HUES48 (cell line): Measurements from ENCODE around the gene ZBTB7C.

Source experiments
- H3K27ac ChIP-seq: one replicate; pipeline ENCODE4 v1.7.0; 2013; ENCODE audit warnings: low read depth, low read length, inconsistent platforms
- H3K27me3 ChIP-seq: 2 replicates; pipeline ENCODE4 v1.6.1; 2013; ENCODE audit warnings: mild to moderate bottlenecking, low read length; ENCODE audit not compliant: control insufficient read depth, insufficient read depth
- H3K36me3 ChIP-seq: 2 replicates; pipeline ENCODE4 v1.6.1; 2013; ENCODE audit warnings: low read length; ENCODE audit not compliant: control insufficient read depth, insufficient read depth
- H3K4me1 ChIP-seq: 2 replicates; pipeline ENCODE4 v1.6.1; 2013; ENCODE audit warnings: mild to moderate bottlenecking, low read length; ENCODE audit not compliant: control insufficient read depth, insufficient read depth
- H3K4me3 ChIP-seq: 2 replicates; pipeline ENCODE4 v1.5.1; 2013; ENCODE audit warnings: mild to moderate bottlenecking, low read depth, low read length
- H3K9ac ChIP-seq: 2 replicates; pipeline ENCODE4 v1.6.1; 2013; ENCODE audit warnings: mild to moderate bottlenecking, low read depth, low read length, moderate library complexity
- H3K9me3 ChIP-seq: 2 replicates; pipeline ENCODE4 v1.6.1; 2013; ENCODE audit warnings: low read length; ENCODE audit not compliant: control insufficient read depth, insufficient read depth

ZBTB7C gene

GRCh38 chr18:48335829-48336228 is 73.4 kb downstream of the ZBTB7C start:
- Histone ChIP-seq H3K4me3 (no peak overlapping the region), H3K27me3 (no peaks in the 10 kb centered on the region), H3K4me1 (no peaks in the 10 kb centered on the region), H3K9me3 (no peaks in the 10 kb centered on the region), H3K27ac (no peak overlapping the region), H3K36me3 (no peaks in the 10 kb centered on the region), H3K9ac (no peak overlapping the region)

- H3K27ac ChIP-seq, result no peak overlapping the region
- H3K27me3 ChIP-seq, result no peaks in the 10 kb centered on the region
- no peak overlapping the region for H3K9ac ChIP-seq
- no peaks in the 10 kb centered on the region for H3K9me3 ChIP-seq
- no peaks in the 10 kb centered on the region for H3K36me3 ChIP-seq
- H3K4me1 ChIP-seq, result no peaks in the 10 kb centered on the region
- no peak overlapping the region for H3K4me3 ChIP-seq
These were observed 74.3 kb downstream of the ZBTB7C start for GRCh38 chr18:48334845-48335244.

- Histone ChIP-seq H3K27ac (no peak overlapping the region), H3K9me3 (no peaks in the 10 kb centered on the region), H3K27me3 (no peaks in the 10 kb centered on the region), H3K9ac (no peak overlapping the region), H3K4me1 (no peaks in the 10 kb centered on the region), H3K4me3 (no peak overlapping the region), H3K36me3 (no peaks in the 10 kb centered on the region)
These were observed 75.6 kb downstream of the ZBTB7C start for GRCh38 chr18:48333563-48333962.

- no peak overlapping the region for H3K27ac ChIP-seq
These were observed 78.9 kb downstream of the ZBTB7C start for GRCh38 chr18:48330016-48330991.

GRCh38 chr18:48328473-48329210 is 80.5 kb downstream of the ZBTB7C start:
- Histone ChIP-seq H3K36me3 (no peaks in the 10 kb centered on the region), H3K4me3 (no peak overlapping the region), H3K9me3 (no peaks in the 10 kb centered on the region), H3K9ac (no peak overlapping the region), H3K27ac (no peak overlapping the region), H3K27me3 (no peaks in the 10 kb centered on the region), H3K4me1 (no peaks in the 10 kb centered on the region)

More at GRCh38 chr18:48330016-48330991, 78.9 kb downstream of the ZBTB7C start:
- H3K27me3 ChIP-seq, result no peaks in the 10 kb centered on the region
- H3K36me3 ChIP-seq, result no peaks in the 10 kb centered on the region
- no peak overlapping the region for H3K4me3 ChIP-seq
- no peaks in the 10 kb centered on the region for H3K4me1 ChIP-seq
- no peak overlapping the region for H3K9ac ChIP-seq
- no peaks in the 10 kb centered on the region for H3K9me3 ChIP-seq

- Histone ChIP-seq H3K4me3 (no peak overlapping the region), H3K4me1 (no peaks in the 10 kb centered on the region), H3K27me3 (no peaks in the 10 kb centered on the region), H3K9me3 (no peaks in the 10 kb centered on the region), H3K36me3 (no peaks in the 10 kb centered on the region), H3K27ac (no peak overlapping the region), H3K9ac (no peak overlapping the region)
These were observed 82.1 kb downstream of the ZBTB7C start for GRCh38 chr18:48326901-48327675.

GRCh38 chr18:48325115-48325665 is 84.0 kb downstream of the ZBTB7C start:
- Histone ChIP-seq H3K9me3 (no peaks in the 10 kb centered on the region), H3K9ac (no peak overlapping the region), H3K4me3 (no peak overlapping the region), H3K27me3 (no peaks in the 10 kb centered on the region), H3K4me1 (no peaks in the 10 kb centered on the region), H3K27ac (no peak overlapping the region), H3K36me3 (no peaks in the 10 kb centered on the region)

GRCh38 chr18:48324651-48325050 is 84.5 kb downstream of the ZBTB7C start:
- Histone ChIP-seq H3K9me3 (no peaks in the 10 kb centered on the region), H3K4me3 (no peak overlapping the region), H3K9ac (no peak overlapping the region), H3K27me3 (no peaks in the 10 kb centered on the region), H3K36me3 (no peaks in the 10 kb centered on the region), H3K27ac (no peak overlapping the region), H3K4me1 (no peaks in the 10 kb centered on the region)

GRCh38 chr18:48323151-48323550 is 86.0 kb downstream of the ZBTB7C start:
- Histone ChIP-seq H3K4me1 (no peaks in the 10 kb centered on the region), H3K36me3 (no peaks in the 10 kb centered on the region), H3K9ac (no peak overlapping the region), H3K27ac (no peak overlapping the region), H3K27me3 (no peaks in the 10 kb centered on the region), H3K9me3 (no peaks in the 10 kb centered on the region), H3K4me3 (no peak overlapping the region)

GRCh38 chr18:48321536-48321935 is 87.6 kb downstream of the ZBTB7C start:
- no peak overlapping the region for H3K9ac ChIP-seq
- no peaks in the 10 kb centered on the region for H3K36me3 ChIP-seq
- no peaks in the 10 kb centered on the region for H3K4me1 ChIP-seq
- H3K27me3 ChIP-seq, result no peaks in the 10 kb centered on the region
- no peaks in the 10 kb centered on the region for H3K9me3 ChIP-seq
- no peak overlapping the region for H3K4me3 ChIP-seq
- no peak overlapping the region for H3K27ac ChIP-seq
